HEK293 (cell line): Measurements from ENCODE around the gene FNDC11.

Experiments used
- CTCF ChIP-seq: fragments of 450-650 bp; formaldehyde crosslinking; IDR thresholded peaks from 2 replicates; pipeline ENCODE4 v1.5.1; 2016; ENCODE audit warnings: missing biosample characterization, missing genetic modification characterization
- TRIM28 ChIP-seq: IDR thresholded peaks from 2 replicates; pipeline ENCODE4 v1.6.1; 2011; ENCODE audit warnings: low read length, control low read depth, borderline replicate concordance
- ZBTB1 ChIP-seq: fragments of 450-650 bp; formaldehyde crosslinking; IDR thresholded peaks from 2 replicates; pipeline ENCODE4 v1.5.1; 2016; ENCODE audit warnings: missing biosample characterization, missing genetic modification characterization
- ZNF169 ChIP-seq: fragments of 450-650 bp; formaldehyde crosslinking; IDR thresholded peaks from 2 replicates; pipeline ENCODE4 v1.5.1; 2016; ENCODE audit warnings: missing biosample characterization, missing genetic modification characterization
- ZNF175 ChIP-seq: fragments of 450-650 bp; formaldehyde crosslinking; IDR thresholded peaks from 2 replicates; pipeline ENCODE4 v1.5.1; 2016; ENCODE audit warnings: missing biosample characterization, missing genetic modification characterization
- ZNF211 ChIP-seq: fragments of 450-650 bp; formaldehyde crosslinking; IDR thresholded peaks from 2 replicates; pipeline ENCODE4 v1.5.1; 2016; ENCODE audit warnings: low read depth, missing biosample characterization, missing genetic modification characterization
- ZNF274 ChIP-seq, 2 experiments: fragments of 200-500 bp in 1 of 2; fragments of 450-650 bp in 1 of 2; sonication (Bioruptor generic) in 1 of 2; formaldehyde crosslinking in 1 of 2; IDR thresholded peaks; 2 replicates each; pipeline versions ENCODE4 v1.5.1 to v1.6.1; 2014 to 2016; ENCODE audit warnings: borderline replicate concordance in 1 of 2, inconsistent platforms in 1 of 2, low read length in 1 of 2, missing biosample characterization in 1 of 2, missing genetic modification characterization in 1 of 2
- ZNF792 ChIP-seq: fragments of 450-650 bp; formaldehyde crosslinking; IDR thresholded peaks from 2 replicates; pipeline ENCODE4 v1.5.1; 2016; ENCODE audit warnings: missing biosample characterization, missing genetic modification characterization
- TF ChIP-seq, protein P1 (sequence below): fragments of 450-650 bp; formaldehyde crosslinking; IDR thresholded peaks from 2 replicates; pipeline ENCODE4 v1.5.1; 2016; ENCODE audit warnings: missing biosample characterization, missing genetic modification characterization, low read depth
- TF ChIP-seq, protein P2 (sequence below): fragments of 450-650 bp; IDR thresholded peaks from 2 replicates; pipeline ENCODE4 v1.5.1; 2018; ENCODE audit warnings: missing biosample characterization, missing genetic modification characterization

- no peak for TF ChIP-seq CTCF (tag by site-specific recombination)
- TF ChIP-seq, protein P1, sequence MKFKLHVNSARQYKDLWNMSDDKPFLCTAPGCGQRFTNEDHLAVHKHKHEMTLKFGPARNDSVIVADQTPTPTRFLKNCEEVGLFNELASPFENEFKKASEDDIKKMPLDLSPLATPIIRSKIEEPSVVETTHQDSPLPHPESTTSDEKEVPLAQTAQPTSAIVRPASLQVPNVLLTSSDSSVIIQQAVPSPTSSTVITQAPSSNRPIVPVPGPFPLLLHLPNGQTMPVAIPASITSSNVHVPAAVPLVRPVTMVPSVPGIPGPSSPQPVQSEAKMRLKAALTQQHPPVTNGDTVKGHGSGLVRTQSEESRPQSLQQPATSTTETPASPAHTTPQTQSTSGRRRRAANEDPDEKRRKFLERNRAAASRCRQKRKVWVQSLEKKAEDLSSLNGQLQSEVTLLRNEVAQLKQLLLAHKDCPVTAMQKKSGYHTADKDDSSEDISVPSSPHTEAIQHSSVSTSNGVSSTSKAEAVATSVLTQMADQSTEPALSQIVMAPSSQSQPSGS (tag by site-specific recombination) = no peak
- TF ChIP-seq, protein P2, sequence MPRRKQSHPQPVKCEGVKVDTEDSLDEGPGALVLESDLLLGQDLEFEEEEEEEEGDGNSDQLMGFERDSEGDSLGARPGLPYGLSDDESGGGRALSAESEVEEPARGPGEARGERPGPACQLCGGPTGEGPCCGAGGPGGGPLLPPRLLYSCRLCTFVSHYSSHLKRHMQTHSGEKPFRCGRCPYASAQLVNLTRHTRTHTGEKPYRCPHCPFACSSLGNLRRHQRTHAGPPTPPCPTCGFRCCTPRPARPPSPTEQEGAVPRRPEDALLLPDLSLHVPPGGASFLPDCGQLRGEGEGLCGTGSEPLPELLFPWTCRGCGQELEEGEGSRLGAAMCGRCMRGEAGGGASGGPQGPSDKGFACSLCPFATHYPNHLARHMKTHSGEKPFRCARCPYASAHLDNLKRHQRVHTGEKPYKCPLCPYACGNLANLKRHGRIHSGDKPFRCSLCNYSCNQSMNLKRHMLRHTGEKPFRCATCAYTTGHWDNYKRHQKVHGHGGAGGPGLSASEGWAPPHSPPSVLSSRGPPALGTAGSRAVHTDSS (tag by site-specific recombination) = no peak
- TF ChIP-seq TRIM28 = no peak
- TF ChIP-seq ZNF792 (tag by site-specific recombination) = no peak
- no peak for TF ChIP-seq ZBTB1 (tag by site-specific recombination)
- TF ChIP-seq ZNF211 = no peak
- TF ChIP-seq ZNF175 = no peak
- TF ChIP-seq ZNF169 (tag by site-specific recombination) = no peak
- no peak for TF ChIP-seq ZNF274 (IDR thresholded peaks at IDR 0.05; ENCODE audit: low read length)
- no peak for TF ChIP-seq ZNF274 (tag by site-specific recombination; IDR thresholded peaks at IDR 0.05; ENCODE audit: borderline replicate concordance)
Measured at GRCh38 chr20:63572788-63573646, 19.1 kb downstream of the FNDC11 start.
